HCT116 (cell line): ENCODE data around the gene PXYLP1. TPM values are rescaled to one million over a fixed set of nuclear protein-coding genes. Genes with fewer than 3 reads are reported as not detected.

Source experiments
- ATAC-seq: fragments of 200-7000 bp; cut with Tn5 transposase; 2 replicates; pipeline ENCODE4 v1.9.1; 2020; ENCODE audit warnings: mild to moderate bottlenecking, moderate library complexity
- BruUV-seq: library from RNA; stranded (reverse); fragments of 400-500 nt; replicated peaks from 2 replicates; lab custom pipeline; 2021; lab: Mats Ljungman, UMichigan
- CTCF ChIA-PET: fragments of 300-600 bp; sonication (Branson Sonifier 250); formaldehyde crosslinking; loops from one replicate; lab custom pipeline; 2021; ENCODE audit warnings: antibody characterized with exemption; lab: Charles Lee
- POLR2A ChIA-PET: fragments of 300-600, 350-600 bp; sonication (Branson Sonifier 250); formaldehyde crosslinking; loops from one replicate; lab custom pipeline; 2021; ENCODE audit warnings: antibody characterized with exemption; lab: Charles Lee
- RAD21 ChIA-PET, 2 experiments: fragments of 300-600 bp; sonication (Branson Sonifier 250); formaldehyde crosslinking; loops; one replicate each; lab custom pipeline; 2023; ENCODE audit warnings: low total read pairs in 2 of 2; ENCODE audit not compliant: uncharacterized antibody in 2 of 2, unreplicated experiment in 2 of 2, low non-redundant PET in 1 of 2; lab: Charles Lee
- DNase-seq: peaks from one replicate; pipeline ENCODE4 v3.0.0-alpha.2; 2010; ENCODE audit warnings: low read depth, low spot score
- H2AFZ ChIP-seq: fragments of 200-600 bp; shearing (Covaris generic), sonication (generic); 2 replicates; pipeline ENCODE4 v1.6.1; 2017; ENCODE audit warnings: low read depth, mixed run types, mixed read lengths, antibody characterized with exemption, low read length; ENCODE audit not compliant: poor library complexity, severe bottlenecking
- H3K27ac ChIP-seq: 2 replicates; pipeline ENCODE4 v1.5.1; 2012; ENCODE audit warnings: low read depth, low read length
- H3K27me3 ChIP-seq: fragments of 200-600 bp; sonication (generic); 2 replicates; pipeline ENCODE4 v1.6.1; 2016; ENCODE audit warnings: mixed run types, low read length, mixed read lengths; ENCODE audit not compliant: insufficient read depth
- H3K36me3 ChIP-seq, 2 experiments: fragments of 200-500 bp in 1 of 2; fragments of 200-600 bp in 1 of 2; sonication (Bioruptor generic) in 1 of 2; sonication (generic) in 1 of 2; 2 replicates each; pipeline versions ENCODE4 v1.5.1 to v1.6.1; 2014 to 2016; ENCODE audit warnings: low read length in 2 of 2, inconsistent platforms in 1 of 2, mixed read lengths in 1 of 2, mixed run types in 1 of 2; ENCODE audit not compliant: insufficient read depth in 2 of 2, control insufficient read depth in 1 of 2
- H3K4me1 ChIP-seq, 2 experiments: fragments of 200-600 bp in 1 of 2; sonication (generic) in 1 of 2; 2 replicates each; pipeline versions ENCODE4 v1.5.1 to v1.6.1; 2012 to 2017; ENCODE audit warnings: low read length in 2 of 2, inconsistent platforms in 1 of 2, mild to moderate bottlenecking in 1 of 2, mixed read lengths in 1 of 2, mixed run types in 1 of 2, moderate library complexity in 1 of 2; ENCODE audit not compliant: insufficient read depth in 2 of 2, control insufficient read depth in 1 of 2
- H3K4me2 ChIP-seq: fragments of 200-600 bp; sonication (generic); 2 replicates; pipeline ENCODE4 v1.6.1; 2017; ENCODE audit warnings: mixed run types, low read length, mixed read lengths
- H3K4me3 ChIP-seq, 2 experiments: fragments of 200-600 bp in 1 of 2; sonication (generic) in 1 of 2; replicated peaks in 1 of 2; 2 replicates each; pipeline ENCODE4 v1.5.1; 2011 to 2016; ENCODE audit warnings: low read length in 2 of 2, control low read depth in 1 of 2, low read depth in 1 of 2, mild to moderate bottlenecking in 1 of 2, mixed read lengths in 1 of 2, mixed run types in 1 of 2
- H3K79me2 ChIP-seq: fragments of 200-600 bp; sonication (generic); 2 replicates; pipeline ENCODE4 v1.6.1; 2017; ENCODE audit warnings: mild to moderate bottlenecking, mixed run types, low read length, moderate library complexity, mixed read lengths; ENCODE audit not compliant: insufficient read depth
- H3K9ac ChIP-seq: fragments of 200-600 bp; sonication (generic); 2 replicates; pipeline ENCODE4 v1.6.1; 2016; ENCODE audit warnings: low read length, mixed read lengths
- H3K9me2 ChIP-seq: fragments of 200-600 bp; sonication (generic), shearing (Covaris generic); 2 replicates; pipeline ENCODE4 v1.6.1; 2017; ENCODE audit warnings: mixed run types, mild to moderate bottlenecking, moderate library complexity; ENCODE audit not compliant: insufficient read depth
- H3K9me3 ChIP-seq, 2 experiments: fragments of 200-500 bp in 1 of 2; fragments of 200-600 bp in 1 of 2; sonication (Bioruptor generic) in 1 of 2; sonication (generic) in 1 of 2; 2 replicates each; pipeline ENCODE4 v1.6.1; 2014 to 2017; ENCODE audit warnings: low read length in 2 of 2, mixed read lengths in 2 of 2, inconsistent platforms in 1 of 2, low read depth in 1 of 2, mild to moderate bottlenecking in 1 of 2, mixed run types in 1 of 2, moderate library complexity in 1 of 2; ENCODE audit not compliant: control insufficient read depth in 1 of 2, insufficient read depth in 1 of 2
- H4K20me1 ChIP-seq: fragments of 200-600 bp; sonication (generic), shearing (Covaris generic); 2 replicates; pipeline ENCODE4 v1.6.1; 2017; ENCODE audit warnings: mixed run types, mild to moderate bottlenecking, moderate library complexity; ENCODE audit not compliant: insufficient read depth
- ATF3 ChIP-seq: IDR thresholded peaks from 2 replicates; pipeline ENCODE4 v1.6.1; 2012
- FOSL1 ChIP-seq: IDR thresholded peaks from 2 replicates; pipeline ENCODE4 v1.6.1; 2012; ENCODE audit warnings: low read depth
- JUND ChIP-seq: IDR thresholded peaks from 2 replicates; pipeline ENCODE4 v1.6.1; 2012
- MAX ChIP-seq: IDR thresholded peaks from 2 replicates; pipeline ENCODE4 v1.6.1; 2012
- POLR2AphosphoS5 ChIP-seq: IDR thresholded peaks from 2 replicates; pipeline ENCODE4 v1.6.1; 2011; ENCODE audit warnings: mild to moderate bottlenecking, low read depth, low read length, moderate library complexity
- REST ChIP-seq: IDR thresholded peaks from 2 replicates; pipeline ENCODE4 v1.6.1; 2012; ENCODE audit warnings: low read depth
- SIN3A ChIP-seq: IDR thresholded peaks from 2 replicates; pipeline ENCODE4 v1.6.1; 2012; ENCODE audit warnings: low read depth
- SP1 ChIP-seq: IDR thresholded peaks from 2 replicates; pipeline ENCODE4 v1.6.1; 2012; ENCODE audit warnings: low read depth
- ZBTB33 ChIP-seq: IDR thresholded peaks from 2 replicates; pipeline ENCODE4 v1.6.1; 2011; ENCODE audit warnings: mild to moderate bottlenecking, low read length, moderate library complexity; ENCODE audit not compliant: insufficient replicate concordance; ENCODE audit errors: extremely low read depth
- intact Hi-C: fragments of 100-400 bp; cut with micrococcal nuclease; formaldehyde crosslinking; loops from 2 replicates; pipeline ENCODE4 v1.10.0; 2022
- total RNA-seq: library from RNA; stranded (reverse); gene quantifications from one replicate; pipeline ENCODE4 v1.2.1, GENCODE V29; 2021; ENCODE audit not compliant: unreplicated experiment

Gene PXYLP1
- total RNA-seq, 1 experiment from 2014 or later = 15.3 TPM

- no peak for TF ChIP-seq ZBTB33
- no peak for TF ChIP-seq POLR2AphosphoS5
These were observed 30.7 kb downstream of the PXYLP1 start (continued) for GRCh38 chr3:141262308-141262705.

- H3K4me3 ChIP-seq = no peak overlapping the region
- no peak overlapping the region for H3K9ac ChIP-seq
- no peak overlapping the region for H3K27ac ChIP-seq
- H3K9me3 ChIP-seq = no peaks in the 10 kb centered on the region
- intact Hi-C loops = no loop called here
- RAD21 ChIA-PET = no interaction called here
- ATAC-seq (no peak), DNase-seq (no peak)
- BruUV-seq = no TSS peak
- no peaks in the 10 kb centered on the region for H3K36me3 ChIP-seq
- TF ChIP-seq JUND = no peak
- no peak for TF ChIP-seq FOSL1
- CTCF ChIA-PET = no interaction called here
- no peaks in the 10 kb centered on the region for H3K79me2 ChIP-seq
- H3K27me3 ChIP-seq = no peaks in the 10 kb centered on the region
- H3K4me2 ChIP-seq = no peak overlapping the region
- no peak overlapping the region for H2AFZ ChIP-seq
- H3K9me2 ChIP-seq = no peaks in the 10 kb centered on the region
- H3K4me1 ChIP-seq = no peaks in the 10 kb centered on the region
- POLR2A ChIA-PET = no interaction called here
- H4K20me1 ChIP-seq = peaks cover 4% of the 10 kb centered on the region; the same call in 1 of the 2 replicates
These were observed 34.6 kb downstream of the PXYLP1 start for GRCh38 chr3:141266186-141266585.

- ChIA-PET RAD21 (no interaction called here), POLR2A (no interaction called here), CTCF (no interaction called here)
- Histone ChIP-seq H3K4me1 (no peaks in the 10 kb centered on the region), H3K4me3 (no peak overlapping the region), H3K4me2 (no peak overlapping the region), H3K9ac (no peak overlapping the region), H3K9me2 (no peaks in the 10 kb centered on the region), H3K9me3 (no peaks in the 10 kb centered on the region), H3K27ac (no peak overlapping the region), H4K20me1 (peaks cover 4% of the 10 kb centered on the region; the same call in 1 of the 2 replicates), H3K36me3 (no peaks in the 10 kb centered on the region), H2AFZ (no peak overlapping the region), H3K27me3 (no peaks in the 10 kb centered on the region), H3K79me2 (no peaks in the 10 kb centered on the region)
- DNase-seq (no peak), ATAC-seq (no peak)
- intact Hi-C loops = no loop called here
- no TSS peak for BruUV-seq
- TF ChIP-seq ATF3 (no peak), POLR2AphosphoS5 (no peak), SP1 (no peak), MAX (no peak), REST (no peak), SIN3A (no peak)
These were observed 35.4 kb downstream of the PXYLP1 start for GRCh38 chr3:141266797-141267555.
